ENCODE results near the gene CLN6.
"Not testable (repeated sequence)": the region's sequence is repeated elsewhere in the genome, so short reads cannot be mapped to it uniquely, and the experiment has no call there.

DNA sequence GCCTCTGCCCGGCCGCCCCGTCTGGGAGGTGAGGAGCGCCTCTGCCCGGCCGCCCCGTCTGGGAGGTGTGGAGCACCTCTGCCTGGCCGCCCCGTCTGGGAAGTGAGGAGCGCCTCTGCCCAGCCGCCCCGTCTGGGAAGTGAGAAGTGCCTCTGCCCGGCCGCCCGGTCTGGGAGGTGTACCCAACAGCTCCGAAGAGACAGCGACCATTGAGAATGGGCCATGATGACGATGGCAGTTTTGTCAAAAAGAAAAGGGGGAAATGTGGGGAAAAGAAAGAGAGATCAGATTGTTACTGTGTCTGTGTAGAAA is 7.1 kb downstream of the CLN6 start:
- TF ChIP-seq POLR2A (IDR thresholded peaks at IDR 0.05; ENCODE audit: low read depth, low read length); POLR2AphosphoS5 (IDR thresholded peaks at IDR 0.05; ENCODE audit: low read depth, low read length); SPI1 (IDR thresholded peaks at IDR 0.05; ENCODE audit: low read depth, low read length); TAF1 (IDR thresholded peaks at IDR 0.05; ENCODE audit: low read depth, low read length); POU2F2 (IDR thresholded peaks at IDR 0.05; ENCODE audit: low read depth, low read length); PAX5 (IDR thresholded peaks at IDR 0.05; ENCODE audit: insufficient read depth, low read length, severe bottlenecking): not testable (repeated sequence)
